ENCODE results near the gene HBE1. TPM values are rescaled to one million over a fixed set of nuclear protein-coding genes. Genes with fewer than 3 reads are reported as not detected.

The HBE1 gene
- total and polyA plus RNA-seq, 3 experiments from 2014 or later: not detected

GRCh38 chr11:5246772-5247471 lies 22.8 kb downstream of the HBE1 start:
- no peaks in the 10 kb centered on the region for H3K36me3 ChIP-seq (ENCODE audit: insufficient read depth, low read length)
- H3K27me3 ChIP-seq (ENCODE audit: insufficient read depth, low read length, poor library complexity, severe bottlenecking): no peaks in the 10 kb centered on the region
- Mint-ChIP-seq H3K4me1 (no peaks in the 10 kb centered on the region), H3K27ac (no peak overlapping the region), H3K9me3 (no peaks in the 10 kb centered on the region), H3K36me3 (no peaks in the 10 kb centered on the region), H3K27me3 (peaks cover 0 to 1% of the 10 kb centered on the region in 2 donors), H3K4me3 (no peak overlapping the region)
- peak overlapping the region; percentile 53 for H3K27ac ChIP-seq (ENCODE audit: low read depth, low read length)
- no peaks in the 10 kb centered on the region for H3K9me3 ChIP-seq (ENCODE audit: low read length)
- ChIA-PET CTCF (no interaction called here), POLR2A (no interaction called here)
- no peak for DNase-seq
- H3K4me1 ChIP-seq (ENCODE audit: insufficient read depth, low read length): no peaks in the 10 kb centered on the region
- H3K4me3 ChIP-seq (ENCODE audit: low read length): no peak overlapping the region

DNA sequence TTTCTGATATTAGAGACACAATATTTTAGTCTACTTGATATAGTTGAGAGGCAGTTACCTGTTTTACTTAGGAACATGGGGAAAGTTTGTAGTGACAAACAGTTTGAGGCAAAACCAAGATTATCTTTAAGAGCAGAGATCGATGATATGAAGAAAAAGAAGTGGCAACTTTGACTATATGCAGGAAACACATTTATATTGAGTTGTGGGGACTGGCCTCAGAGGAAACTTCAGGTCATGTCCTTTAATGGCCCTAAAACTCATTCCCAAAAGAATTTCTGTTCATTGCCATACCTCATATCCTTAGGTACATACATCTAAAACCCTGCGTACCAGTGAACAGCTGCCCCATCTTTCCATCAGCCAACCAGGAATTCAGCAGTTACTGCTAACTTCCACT lies 24.6 kb downstream of the HBE1 start:
- CTCF ChIA-PET: no interaction called here
- Mint-ChIP-seq H3K4me1 (no peaks in the 10 kb centered on the region), H3K27ac (no peak overlapping the region), H3K9me3 (no peaks in the 10 kb centered on the region), H3K4me3 (no peak overlapping the region), H3K27me3 (peaks cover 0 to 1% of the 10 kb centered on the region in 2 donors), H3K36me3 (no peaks in the 10 kb centered on the region)
- no peaks in the 10 kb centered on the region for H3K4me1 ChIP-seq (ENCODE audit: insufficient read depth, low read length)
- no peaks in the 10 kb centered on the region for H3K36me3 ChIP-seq (ENCODE audit: insufficient read depth, low read length)
- no peak overlapping the region for H3K4me3 ChIP-seq (ENCODE audit: low read length)
- H3K9me3 ChIP-seq (ENCODE audit: low read length): no peaks in the 10 kb centered on the region
- H3K27me3 ChIP-seq (ENCODE audit: insufficient read depth, low read length, poor library complexity, severe bottlenecking): no peaks in the 10 kb centered on the region
- peak overlapping the region; percentile 53 for H3K27ac ChIP-seq (ENCODE audit: low read depth, low read length)
- no peak for DNase-seq
- POLR2A ChIA-PET: no interaction called here

DNA sequence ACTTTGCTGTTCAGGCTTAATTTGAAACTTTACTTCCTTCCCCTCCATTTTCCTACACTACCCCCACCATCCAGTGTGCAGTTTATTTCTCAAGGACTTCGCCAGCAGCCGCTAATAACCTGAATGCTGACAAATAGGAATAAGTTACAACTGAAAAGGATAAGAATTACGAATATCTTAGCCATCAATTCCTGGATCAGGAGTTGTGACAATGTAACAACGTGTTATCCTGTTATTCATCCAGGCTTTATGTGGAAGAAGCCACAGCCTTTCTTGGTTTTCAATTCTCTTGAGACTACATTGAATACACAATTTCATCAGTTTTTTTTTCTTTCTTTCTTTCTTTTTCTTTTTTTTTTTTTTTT lies 25.9 kb downstream of the HBE1 start:
- no peak for DNase-seq
- no peak overlapping the region for H3K27ac Mint-ChIP-seq
- POLR2A ChIA-PET: no interaction called here

GRCh38 chr11:5242933-5243815 lies 26.6 kb downstream of the HBE1 start:
- H3K36me3 ChIP-seq (ENCODE audit: insufficient read depth, low read length): no peaks in the 10 kb centered on the region
- DNase-seq: no peak
- Mint-ChIP-seq H3K4me1 (no peaks in the 10 kb centered on the region), H3K36me3 (no peaks in the 10 kb centered on the region), H3K27ac (no peak overlapping the region), H3K9me3 (no peaks in the 10 kb centered on the region), H3K4me3 (no peak overlapping the region), H3K27me3 (peaks cover 0 to 1% of the 10 kb centered on the region in 2 donors)
- POLR2A ChIA-PET: no interaction called here
- no peak overlapping the region for H3K4me3 ChIP-seq (ENCODE audit: low read length)
- H3K27me3 ChIP-seq (ENCODE audit: insufficient read depth, low read length, poor library complexity, severe bottlenecking): no peaks in the 10 kb centered on the region
- no peaks in the 10 kb centered on the region for H3K4me1 ChIP-seq (ENCODE audit: insufficient read depth, low read length)
- H3K27ac ChIP-seq (ENCODE audit: low read depth, low read length): peak overlapping the region; percentile 2
- no peaks in the 10 kb centered on the region for H3K9me3 ChIP-seq (ENCODE audit: low read length)
- CTCF ChIA-PET: no interaction called here

More for the DNA sequence above, 25.9 kb downstream of the HBE1 start:
- CTCF ChIA-PET: no interaction called here
- Mint-ChIP-seq H3K4me3 (no peak overlapping the region), H3K36me3 (no peaks in the 10 kb centered on the region), H3K27me3 (peaks cover 0 to 1% of the 10 kb centered on the region in 2 donors), H3K4me1 (no peaks in the 10 kb centered on the region), H3K9me3 (no peaks in the 10 kb centered on the region)
- H3K27ac ChIP-seq (ENCODE audit: low read depth, low read length): no peak overlapping the region
- no peak overlapping the region for H3K4me3 ChIP-seq (ENCODE audit: low read length)
- no peaks in the 10 kb centered on the region for H3K36me3 ChIP-seq (ENCODE audit: insufficient read depth, low read length)
- no peaks in the 10 kb centered on the region for H3K27me3 ChIP-seq (ENCODE audit: insufficient read depth, low read length, poor library complexity, severe bottlenecking)
- no peaks in the 10 kb centered on the region for H3K4me1 ChIP-seq (ENCODE audit: insufficient read depth, low read length)
- H3K9me3 ChIP-seq (ENCODE audit: low read length): no peaks in the 10 kb centered on the region

GRCh38 chr11:5242208-5242607 lies 27.5 kb downstream of the HBE1 start:
- Mint-ChIP-seq H3K36me3 (no peaks in the 10 kb centered on the region), H3K4me1 (no peaks in the 10 kb centered on the region), H3K4me3 (no peak overlapping the region), H3K27ac (no peak overlapping the region), H3K9me3 (peaks cover 0 to 1% (median 0%) of the 10 kb centered on the region in 5 donors), H3K27me3 (peaks cover 1 to 3% of the 10 kb centered on the region in 2 donors)
- Histone ChIP-seq H3K4me3 (ENCODE audit: low read length) (no peak overlapping the region), H3K4me1 (ENCODE audit: insufficient read depth, low read length) (no peaks in the 10 kb centered on the region), H3K36me3 (ENCODE audit: insufficient read depth, low read length) (no peaks in the 10 kb centered on the region), H3K9me3 (ENCODE audit: low read length) (no peaks in the 10 kb centered on the region), H3K27ac (ENCODE audit: low read depth, low read length) (no peak overlapping the region), H3K27me3 (ENCODE audit: insufficient read depth, low read length, poor library complexity, severe bottlenecking) (no peaks in the 10 kb centered on the region)
- no peak for DNase-seq
- ChIA-PET CTCF (no interaction called here), POLR2A (no interaction called here)

DNA sequence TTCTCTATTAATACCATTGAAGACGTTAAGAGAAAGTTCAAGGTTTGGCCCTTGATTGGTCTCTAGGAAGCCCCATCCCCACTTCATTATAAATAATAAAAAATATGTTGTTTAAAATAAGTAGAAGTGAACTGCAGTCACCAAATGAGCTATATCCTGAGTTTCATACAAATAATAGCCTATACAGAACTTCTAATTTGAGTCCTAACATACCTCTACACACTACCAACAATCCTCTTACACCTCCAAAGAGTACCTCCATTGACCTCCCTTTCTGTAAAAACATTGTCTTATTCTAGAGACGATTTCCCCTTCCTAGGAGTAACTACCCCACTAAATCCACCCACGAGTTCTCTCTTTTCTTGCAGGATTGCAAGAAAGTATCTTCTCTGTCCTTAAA lies 28.3 kb downstream of the HBE1 start:
- H3K9me3 Mint-ChIP-seq: peaks cover 0 to 2% (median 0%) of the 10 kb centered on the region in 5 donors
- H3K36me3 ChIP-seq (ENCODE audit: insufficient read depth, low read length): no peaks in the 10 kb centered on the region
- POLR2A ChIA-PET: no interaction called here
- CTCF ChIA-PET: no interaction called here
- no peaks in the 10 kb centered on the region for H3K27me3 ChIP-seq (ENCODE audit: insufficient read depth, low read length, poor library complexity, severe bottlenecking)
- no peak overlapping the region for H3K27ac ChIP-seq (ENCODE audit: low read depth, low read length)
- peaks cover 1 to 3% of the 10 kb centered on the region in 2 donors for H3K27me3 Mint-ChIP-seq
- no peaks in the 10 kb centered on the region for H3K9me3 ChIP-seq (ENCODE audit: low read length)
- H3K4me3 Mint-ChIP-seq: no peak overlapping the region
- no peaks in the 10 kb centered on the region for H3K4me1 ChIP-seq (ENCODE audit: insufficient read depth, low read length)
- H3K4me1 Mint-ChIP-seq: no peaks in the 10 kb centered on the region
- no peaks in the 10 kb centered on the region for H3K36me3 Mint-ChIP-seq
- no peak overlapping the region for H3K27ac Mint-ChIP-seq
- no peak for DNase-seq
- H3K4me3 ChIP-seq (ENCODE audit: low read length): no peak overlapping the region

- Mint-ChIP-seq H3K27ac (no peak overlapping the region), H3K27me3 (peaks cover 1 to 3% of the 10 kb centered on the region in 2 donors), H3K4me3 (no peak overlapping the region), H3K4me1 (no peaks in the 10 kb centered on the region), H3K9me3 (peaks cover 0 to 2% (median 0%) of the 10 kb centered on the region in 5 donors), H3K36me3 (no peaks in the 10 kb centered on the region)
- H3K36me3 ChIP-seq (ENCODE audit: insufficient read depth, low read length): no peaks in the 10 kb centered on the region
- no peak overlapping the region for H3K4me3 ChIP-seq (ENCODE audit: low read length)
- H3K4me1 ChIP-seq (ENCODE audit: insufficient read depth, low read length): no peaks in the 10 kb centered on the region
- no peaks in the 10 kb centered on the region for H3K27me3 ChIP-seq (ENCODE audit: insufficient read depth, low read length, poor library complexity, severe bottlenecking)
- no peak for DNase-seq
- POLR2A ChIA-PET: no interaction called here
- no peak overlapping the region for H3K27ac ChIP-seq (ENCODE audit: low read depth, low read length)
- CTCF ChIA-PET: no interaction called here
- H3K9me3 ChIP-seq (ENCODE audit: low read length): no peaks in the 10 kb centered on the region
These were observed 29.3 kb downstream of the HBE1 start for GRCh38 chr11:5240458-5240857.

- Mint-ChIP-seq H3K9me3 (peaks cover 0 to 4% (median 0%) of the 10 kb centered on the region in 5 donors), H3K4me3 (no peak overlapping the region), H3K4me1 (no peaks in the 10 kb centered on the region), H3K27me3 (peaks cover 1 to 3% of the 10 kb centered on the region in 2 donors), H3K36me3 (no peaks in the 10 kb centered on the region), H3K27ac (no peak overlapping the region)
- Histone ChIP-seq H3K27me3 (ENCODE audit: insufficient read depth, low read length, poor library complexity, severe bottlenecking) (no peaks in the 10 kb centered on the region), H3K9me3 (ENCODE audit: low read length) (no peaks in the 10 kb centered on the region), H3K27ac (ENCODE audit: low read depth, low read length) (no peak overlapping the region), H3K36me3 (ENCODE audit: insufficient read depth, low read length) (no peaks in the 10 kb centered on the region), H3K4me1 (ENCODE audit: insufficient read depth, low read length) (no peaks in the 10 kb centered on the region), H3K4me3 (ENCODE audit: low read length) (no peak overlapping the region)
- DNase-seq: no peak
- ChIA-PET POLR2A (no interaction called here), CTCF (no interaction called here)
These were observed 29.7 kb downstream of the HBE1 start for GRCh38 chr11:5240056-5240455.
